GM12875 (cell line): ENCODE results near the gene FEZF2.

ENCODE experiments used
- H3K4me3 ChIP-seq: one replicate; pipeline ENCODE4 v1.5.1; 2011; ENCODE audit warnings: low read depth, low read length, control low read depth
- TF ChIP-seq, protein P1 (sequence below): IDR thresholded peaks from 2 replicates; pipeline ENCODE4 v1.5.1; 2011; ENCODE audit warnings: low read depth, mild to moderate bottlenecking, control low read depth, inconsistent platforms, low read length, moderate library complexity, borderline replicate concordance; ENCODE audit not compliant: insufficient read depth

FEZF2 gene

DNA sequence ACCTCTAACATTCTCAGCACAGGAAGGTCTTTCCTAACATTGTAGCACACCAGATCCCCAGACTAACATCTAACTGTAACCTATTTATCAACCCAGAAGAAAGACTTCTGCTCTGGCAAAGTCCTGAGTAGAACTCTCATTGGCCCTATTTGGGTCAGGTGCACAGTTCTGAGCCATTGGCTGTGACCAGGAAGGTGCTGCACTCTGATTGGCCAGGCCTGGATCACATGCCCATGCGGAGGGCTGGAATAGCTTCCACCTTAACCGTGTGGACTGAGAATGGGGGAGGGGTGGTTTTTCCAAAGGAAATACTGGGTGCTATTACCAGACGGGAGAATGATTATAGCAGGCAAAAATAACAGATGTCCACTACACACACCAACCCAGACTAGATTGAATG is 11.5 kb downstream of the FEZF2 start:
- no peak overlapping the region for H3K4me3 ChIP-seq
- TF ChIP-seq, protein P1, sequence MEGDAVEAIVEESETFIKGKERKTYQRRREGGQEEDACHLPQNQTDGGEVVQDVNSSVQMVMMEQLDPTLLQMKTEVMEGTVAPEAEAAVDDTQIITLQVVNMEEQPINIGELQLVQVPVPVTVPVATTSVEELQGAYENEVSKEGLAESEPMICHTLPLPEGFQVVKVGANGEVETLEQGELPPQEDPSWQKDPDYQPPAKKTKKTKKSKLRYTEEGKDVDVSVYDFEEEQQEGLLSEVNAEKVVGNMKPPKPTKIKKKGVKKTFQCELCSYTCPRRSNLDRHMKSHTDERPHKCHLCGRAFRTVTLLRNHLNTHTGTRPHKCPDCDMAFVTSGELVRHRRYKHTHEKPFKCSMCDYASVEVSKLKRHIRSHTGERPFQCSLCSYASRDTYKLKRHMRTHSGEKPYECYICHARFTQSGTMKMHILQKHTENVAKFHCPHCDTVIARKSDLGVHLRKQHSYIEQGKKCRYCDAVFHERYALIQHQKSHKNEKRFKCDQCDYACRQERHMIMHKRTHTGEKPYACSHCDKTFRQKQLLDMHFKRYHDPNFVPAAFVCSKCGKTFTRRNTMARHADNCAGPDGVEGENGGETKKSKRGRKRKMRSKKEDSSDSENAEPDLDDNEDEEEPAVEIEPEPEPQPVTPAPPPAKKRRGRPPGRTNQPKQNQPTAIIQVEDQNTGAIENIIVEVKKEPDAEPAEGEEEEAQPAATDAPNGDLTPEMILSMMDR: no peak

DNA sequence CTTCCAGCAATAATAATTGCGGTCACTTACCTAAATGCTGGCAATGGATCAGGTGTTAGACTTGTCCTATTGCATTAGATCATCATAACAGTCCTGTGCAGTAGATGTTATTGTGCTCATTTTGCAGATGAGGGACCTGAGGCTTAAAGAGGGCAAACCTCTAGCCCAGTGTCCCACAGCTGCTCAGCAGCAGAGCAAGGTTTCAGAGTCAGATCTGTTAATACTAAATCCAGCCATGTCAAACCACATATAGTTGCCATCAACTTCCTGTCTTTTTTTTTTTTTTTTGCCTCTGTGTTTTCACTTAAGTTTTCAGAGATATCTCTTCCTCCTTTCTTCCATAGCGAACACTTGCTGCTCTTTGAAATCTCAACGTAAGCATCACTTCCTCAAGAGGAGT is 12.1 kb downstream of the FEZF2 start:
- TF ChIP-seq, protein P1: no peak
- H3K4me3 ChIP-seq: no peak overlapping the region

DNA sequence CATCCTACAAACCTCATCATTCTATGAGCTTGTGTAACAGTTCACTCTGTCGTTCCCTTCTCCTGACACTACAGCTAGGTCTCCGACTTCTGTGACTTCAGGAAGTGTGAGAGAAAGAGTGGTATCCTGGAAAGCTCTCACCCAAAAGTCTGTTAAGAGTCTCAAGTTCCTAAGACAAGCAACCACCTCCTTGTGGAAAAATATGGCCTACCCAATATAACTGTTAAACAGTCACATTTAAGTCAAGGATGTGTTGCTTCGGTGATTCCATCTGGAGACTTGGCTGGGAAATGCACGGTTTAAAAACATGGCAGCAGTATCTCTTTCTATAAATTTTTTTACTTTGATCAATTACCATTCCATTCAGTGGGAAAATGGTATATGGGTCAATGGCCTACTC is 13.8 kb downstream of the FEZF2 start:
- no peak overlapping the region for H3K4me3 ChIP-seq
- TF ChIP-seq, protein P1: no peak

DNA sequence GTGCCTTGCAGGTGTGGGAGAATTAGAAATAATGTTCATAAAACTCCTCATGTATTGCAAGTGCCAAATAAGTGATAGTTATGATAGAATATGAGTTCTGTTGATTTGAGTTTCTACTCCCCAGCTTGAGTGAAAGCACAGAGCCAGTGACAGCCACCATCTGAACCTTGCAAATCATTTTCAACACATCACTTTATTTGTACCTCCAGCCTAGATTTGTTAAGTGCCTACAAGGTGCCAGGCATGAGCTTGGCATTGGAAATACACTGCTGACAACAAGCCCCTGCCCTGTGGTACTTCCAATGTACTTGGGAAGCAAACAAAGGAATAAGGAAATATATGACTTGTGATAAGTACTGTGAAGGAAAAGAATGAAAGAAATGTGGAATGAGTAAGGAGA is 17.0 kb downstream of the FEZF2 start:
- H3K4me3 ChIP-seq: no peak overlapping the region
- TF ChIP-seq, protein P1: no peak

DNA sequence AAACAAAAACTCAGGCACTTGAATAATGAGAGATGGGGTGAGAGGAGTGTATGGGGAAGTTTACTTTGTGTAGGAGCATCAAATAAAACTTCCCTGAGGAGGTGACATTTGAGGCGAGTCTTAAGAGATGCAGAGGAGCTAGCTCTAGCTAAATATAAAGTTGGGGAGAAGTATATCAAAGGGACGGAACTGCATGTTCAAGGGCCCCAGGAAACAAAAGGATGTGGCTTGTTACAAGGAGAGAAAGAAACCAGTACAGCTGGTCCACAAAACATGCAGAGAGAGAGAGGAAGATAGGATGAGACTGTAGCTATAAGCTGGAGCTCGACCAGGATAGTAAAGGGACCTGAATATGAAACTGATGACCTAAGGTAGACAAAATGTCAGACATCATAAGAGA is 17.6 kb downstream of the FEZF2 start:
- TF ChIP-seq, protein P1: no peak
- H3K4me3 ChIP-seq: no peak overlapping the region

DNA sequence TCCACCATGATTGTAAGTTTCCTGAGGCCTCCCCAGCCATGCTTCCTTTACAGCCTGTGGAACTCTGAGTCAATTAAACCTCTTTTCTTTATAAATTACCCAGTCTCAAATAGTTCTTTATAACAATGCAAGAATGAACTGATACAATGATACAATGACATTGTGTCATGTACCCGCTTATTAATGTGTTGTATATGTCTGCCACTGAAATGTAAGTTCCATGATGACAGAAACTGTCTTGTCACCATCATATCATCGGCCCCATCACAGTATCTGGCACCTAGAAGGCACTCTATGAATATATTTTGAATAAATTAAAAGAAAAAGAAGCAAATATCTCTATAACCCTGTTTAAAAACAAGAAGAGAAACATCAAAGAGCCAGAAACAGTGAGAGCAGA is 29.6 kb downstream of the FEZF2 start:
- TF ChIP-seq, protein P1: no peak
- no peak overlapping the region for H3K4me3 ChIP-seq

DNA sequence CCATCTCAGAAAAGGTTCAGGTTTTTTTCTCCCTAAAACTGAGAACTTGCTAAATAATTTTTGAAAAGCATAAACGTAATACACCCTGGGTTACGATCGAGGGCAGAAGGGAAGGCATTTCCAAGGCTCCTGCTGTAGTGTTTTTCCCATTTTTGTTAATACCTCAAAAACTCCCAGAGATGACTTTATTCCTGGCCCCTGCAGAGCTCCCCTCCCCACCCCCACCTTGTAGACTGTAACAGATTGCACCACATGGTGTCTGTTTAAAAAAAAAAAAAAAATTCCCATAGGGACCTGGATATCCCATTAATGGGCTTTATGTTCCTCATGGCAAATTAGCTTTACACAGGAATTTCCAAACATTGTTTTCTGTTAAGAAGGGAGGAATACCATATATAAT is 38.2 kb downstream of the FEZF2 start:
- TF ChIP-seq, protein P1: no peak
- no peak overlapping the region for H3K4me3 ChIP-seq
